Panc1 (cell line): ENCODE data around the gene GRIK1.

Source experiments
- CTCF ChIP-seq: fragments of 450-650 bp; IDR thresholded peaks from 2 replicates; pipeline ENCODE4 v1.5.1; 2017; ENCODE audit warnings: mild to moderate bottlenecking
- POLR2AphosphoS5 ChIP-seq: IDR thresholded peaks from 2 replicates; pipeline ENCODE4 v1.6.1; 2012; ENCODE audit warnings: mild to moderate bottlenecking, low read depth, low read length, moderate library complexity
- REST ChIP-seq, 2 experiments: IDR thresholded peaks; 2 replicates each; pipeline ENCODE4 v1.6.1; 2011 to 2012; ENCODE audit warnings: low read depth in 2 of 2, control low read depth in 1 of 2, low read length in 1 of 2, mild to moderate bottlenecking in 1 of 2, moderate library complexity in 1 of 2; ENCODE audit not compliant: insufficient read depth in 1 of 2
- SIN3A ChIP-seq: IDR thresholded peaks from 2 replicates; pipeline ENCODE4 v1.6.1; 2012; ENCODE audit warnings: low read depth, mild to moderate bottlenecking, low read length, moderate library complexity, borderline replicate concordance; ENCODE audit not compliant: insufficient read depth

GRCh38 chr21:29677326-29677725, 262.5 kb downstream of the GRIK1 start:
- no peak for TF ChIP-seq CTCF
- no peak for TF ChIP-seq POLR2AphosphoS5
- no peak for TF ChIP-seq SIN3A
- no peak for TF ChIP-seq REST (IDR thresholded peaks at IDR 0.05; ENCODE audit: insufficient read depth in 1 of 2, low read depth in 2 of 2, low read length in 1 of 2)
